ENCODE data around the gene LAMB4.

DNA sequence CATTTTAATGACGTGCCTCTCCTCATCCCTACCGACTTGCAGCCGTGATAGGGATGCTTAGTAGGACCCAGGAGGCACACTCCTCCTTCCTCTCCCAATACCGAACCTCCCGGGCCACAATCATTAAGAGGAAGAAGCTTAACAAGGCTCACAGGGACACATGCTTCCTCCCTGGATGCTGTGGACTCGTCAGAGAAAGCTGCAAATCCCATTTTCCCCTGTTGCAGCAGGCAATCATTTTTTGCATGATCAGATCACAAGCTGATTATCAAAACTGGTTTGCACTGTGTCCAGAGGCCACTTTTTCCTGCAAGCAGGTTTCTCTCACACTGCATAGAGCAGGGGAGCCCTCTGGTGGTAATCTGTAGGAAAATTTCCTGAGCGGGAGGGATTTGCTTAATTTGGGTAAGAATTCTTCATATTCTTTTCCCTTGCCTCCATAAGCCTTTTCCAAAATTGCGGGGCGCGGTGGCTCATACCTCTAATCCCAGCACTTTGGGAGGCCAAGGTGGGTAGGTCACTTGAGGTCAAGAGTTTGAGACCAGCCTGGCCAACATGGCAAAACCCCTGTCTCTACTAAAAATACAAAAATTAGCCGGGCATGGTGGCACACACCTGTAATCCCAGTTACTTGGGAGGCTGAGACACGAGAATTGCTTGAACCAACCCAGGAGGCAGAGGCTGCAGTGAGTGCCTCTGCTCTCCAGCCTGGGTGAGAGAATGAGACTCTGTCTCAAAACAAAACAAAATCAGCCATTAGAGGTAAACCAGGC is 16.1 kb upstream of the LAMB4 start:
- TF ChIP-seq, protein P1, sequence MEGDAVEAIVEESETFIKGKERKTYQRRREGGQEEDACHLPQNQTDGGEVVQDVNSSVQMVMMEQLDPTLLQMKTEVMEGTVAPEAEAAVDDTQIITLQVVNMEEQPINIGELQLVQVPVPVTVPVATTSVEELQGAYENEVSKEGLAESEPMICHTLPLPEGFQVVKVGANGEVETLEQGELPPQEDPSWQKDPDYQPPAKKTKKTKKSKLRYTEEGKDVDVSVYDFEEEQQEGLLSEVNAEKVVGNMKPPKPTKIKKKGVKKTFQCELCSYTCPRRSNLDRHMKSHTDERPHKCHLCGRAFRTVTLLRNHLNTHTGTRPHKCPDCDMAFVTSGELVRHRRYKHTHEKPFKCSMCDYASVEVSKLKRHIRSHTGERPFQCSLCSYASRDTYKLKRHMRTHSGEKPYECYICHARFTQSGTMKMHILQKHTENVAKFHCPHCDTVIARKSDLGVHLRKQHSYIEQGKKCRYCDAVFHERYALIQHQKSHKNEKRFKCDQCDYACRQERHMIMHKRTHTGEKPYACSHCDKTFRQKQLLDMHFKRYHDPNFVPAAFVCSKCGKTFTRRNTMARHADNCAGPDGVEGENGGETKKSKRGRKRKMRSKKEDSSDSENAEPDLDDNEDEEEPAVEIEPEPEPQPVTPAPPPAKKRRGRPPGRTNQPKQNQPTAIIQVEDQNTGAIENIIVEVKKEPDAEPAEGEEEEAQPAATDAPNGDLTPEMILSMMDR (IDR thresholded peaks at IDR 0.05): peak; percentile 91
- TF ChIP-seq EZH2 (IDR thresholded peaks at IDR 0.05; ENCODE audit: borderline replicate concordance, insufficient read depth, low read depth, low read length, poor library complexity, severe bottlenecking): no peak
